Smooth muscle cell (in vitro differentiated cells): ENCODE measurements around the gene TMUB1. TPM values are rescaled to one million over a fixed set of nuclear protein-coding genes. Genes with fewer than 3 reads are reported as not detected.

Source experiments
- DNase-seq: peaks from one replicate; lab custom pipeline; 2025; ENCODE audit not compliant: unreplicated experiment; lab: John Stamatoyannopoulos, UW
- H2AFZ ChIP-seq: fragments of 200-600 bp; sonication (generic); 2 replicates; pipeline ENCODE4 v1.6.0; 2016; ENCODE audit warnings: antibody characterized with exemption, low read depth, mild to moderate bottlenecking
- H3F3A ChIP-seq: fragments of 200-600 bp; sonication (generic); 2 replicates; pipeline ENCODE4 v1.6.0; 2017; ENCODE audit warnings: antibody characterized with exemption, low read depth
- H3K27ac ChIP-seq: fragments of 200-600 bp; sonication (generic); 2 replicates; pipeline ENCODE4 v1.5.1; 2016; ENCODE audit warnings: low read depth, mild to moderate bottlenecking
- H3K27me3 ChIP-seq: fragments of 200-600 bp; sonication (generic); 2 replicates; pipeline ENCODE4 v1.6.1; 2016; ENCODE audit warnings: low read depth, mild to moderate bottlenecking
- H3K36me3 ChIP-seq: fragments of 200-600 bp; sonication (generic); 2 replicates; pipeline ENCODE4 v1.5.1; 2016; ENCODE audit warnings: low read depth
- H3K4me1 ChIP-seq: fragments of 200-600 bp; sonication (generic); 2 replicates; pipeline ENCODE4 v1.5.1; 2016; ENCODE audit warnings: low read depth
- H3K4me2 ChIP-seq: fragments of 200-600 bp; sonication (generic); 2 replicates; pipeline ENCODE4 v1.6.0; 2016; ENCODE audit warnings: mild to moderate bottlenecking
- H3K4me3 ChIP-seq: fragments of 200-600 bp; sonication (generic); 2 replicates; pipeline ENCODE4 v1.5.1; 2016; ENCODE audit warnings: mild to moderate bottlenecking
- H3K79me2 ChIP-seq: fragments of 200-600 bp; sonication (generic); 2 replicates; pipeline ENCODE4 v1.6.0; 2016; ENCODE audit warnings: low read depth, mild to moderate bottlenecking
- H3K9ac ChIP-seq: fragments of 200-600 bp; sonication (generic); 2 replicates; pipeline ENCODE4 v1.6.0; 2016; ENCODE audit warnings: low read depth
- H3K9me3 ChIP-seq: fragments of 200-600 bp; sonication (generic); replicated peaks from 2 replicates; pipeline ENCODE4 v1.5.1; 2016; ENCODE audit warnings: low read depth
- H4K20me1 ChIP-seq: fragments of 200-600 bp; sonication (generic); 2 replicates; pipeline ENCODE4 v1.6.0; 2016; ENCODE audit warnings: low read depth
- WGBS: methylation state at CpG from one replicate; pipeline ENCODE4 v1.1.7; 2016; ENCODE audit warnings: low lambda C conversion rate; 5-methylcytosine and 5-hydroxymethylcytosine counted together
- polyA plus RNA-seq: library from polyadenylated mRNA; unstranded; fragments of >200 nt; fragmentation: Nextera tagmentation; extraction: Ambion mirVana; gene quantifications from 2 replicates; pipeline ENCODE4 v1.2.1, GENCODE V29; 2016
- total RNA-seq: library from RNA; depleted of rRNA; stranded (reverse); fragments of >200 nt; gene quantifications from 2 replicates; pipeline ENCODE4 v1.2.3, GENCODE V29; 2014
- TF ChIP-seq, protein P1 (sequence below): fragments of 200-600 bp; sonication (generic); IDR thresholded peaks from 2 replicates; pipeline ENCODE4 v1.5.1; 2017; ENCODE audit warnings: borderline replicate concordance, mild to moderate bottlenecking, antibody characterized with exemption; ENCODE audit not compliant: insufficient read depth, poor library complexity, severe bottlenecking

TMUB1 gene
- total and polyA plus RNA-seq, 2 experiments from 2014 or later, result 35.9 to 69.8 TPM

DNA sequence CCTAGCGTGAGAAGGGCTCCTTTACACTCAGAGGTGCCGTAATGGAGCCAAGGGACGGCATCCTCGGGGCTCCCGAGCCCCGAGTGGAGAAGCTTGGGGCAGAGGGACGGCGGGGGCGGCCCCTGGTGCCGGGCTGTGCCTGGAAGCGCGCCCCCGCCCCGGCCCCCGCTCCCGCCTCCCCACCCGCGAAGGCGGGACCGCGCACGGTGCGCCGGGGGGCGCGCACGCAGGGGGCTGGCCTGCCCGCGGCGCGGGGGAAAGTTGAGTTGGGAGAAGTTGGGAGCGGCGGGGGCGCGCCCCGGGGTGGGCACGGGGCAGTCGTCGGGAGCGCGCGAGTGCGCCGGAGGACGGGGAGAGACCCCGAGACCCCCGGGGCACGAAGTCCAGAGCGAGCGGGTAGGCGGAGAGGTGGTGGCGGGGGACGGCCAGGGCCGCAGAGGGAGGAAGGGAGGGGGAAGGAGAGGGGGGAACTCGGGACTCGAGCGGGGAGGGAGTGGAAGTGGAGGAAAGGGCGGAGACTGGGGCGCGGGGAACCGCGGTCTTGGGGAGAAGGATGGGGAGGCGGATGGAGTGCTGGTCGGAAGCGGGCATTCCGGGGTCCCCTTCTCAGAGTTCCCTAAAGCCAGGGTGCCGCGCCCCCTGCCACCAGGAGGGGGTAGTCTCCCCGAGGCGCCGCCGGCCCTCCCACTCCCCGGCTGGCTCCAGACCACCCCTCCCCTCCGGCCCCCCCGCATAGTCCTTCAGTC lies 23.8 kb downstream of the TMUB1 start, which contains the start of gene SLC4A2:
TSS of gene SLC4A2 (plus strand) at position 223 of the 746 bp plus-strand sequence. CDS start 2,399 bp downstream, outside the sequence.
- peak within 1 kb of the TSS; percentile 80 for H2AFZ ChIP-seq
- H3K27me3 ChIP-seq, result no peaks in the 10 kb centered on the region
- H3K9ac ChIP-seq, result peak within 1 kb of the TSS; percentile 72
- TF ChIP-seq, protein P1, sequence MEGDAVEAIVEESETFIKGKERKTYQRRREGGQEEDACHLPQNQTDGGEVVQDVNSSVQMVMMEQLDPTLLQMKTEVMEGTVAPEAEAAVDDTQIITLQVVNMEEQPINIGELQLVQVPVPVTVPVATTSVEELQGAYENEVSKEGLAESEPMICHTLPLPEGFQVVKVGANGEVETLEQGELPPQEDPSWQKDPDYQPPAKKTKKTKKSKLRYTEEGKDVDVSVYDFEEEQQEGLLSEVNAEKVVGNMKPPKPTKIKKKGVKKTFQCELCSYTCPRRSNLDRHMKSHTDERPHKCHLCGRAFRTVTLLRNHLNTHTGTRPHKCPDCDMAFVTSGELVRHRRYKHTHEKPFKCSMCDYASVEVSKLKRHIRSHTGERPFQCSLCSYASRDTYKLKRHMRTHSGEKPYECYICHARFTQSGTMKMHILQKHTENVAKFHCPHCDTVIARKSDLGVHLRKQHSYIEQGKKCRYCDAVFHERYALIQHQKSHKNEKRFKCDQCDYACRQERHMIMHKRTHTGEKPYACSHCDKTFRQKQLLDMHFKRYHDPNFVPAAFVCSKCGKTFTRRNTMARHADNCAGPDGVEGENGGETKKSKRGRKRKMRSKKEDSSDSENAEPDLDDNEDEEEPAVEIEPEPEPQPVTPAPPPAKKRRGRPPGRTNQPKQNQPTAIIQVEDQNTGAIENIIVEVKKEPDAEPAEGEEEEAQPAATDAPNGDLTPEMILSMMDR, result peak; percentile 55
- no peaks in the 10 kb centered on the region for H3K9me3 ChIP-seq
- H3K27ac ChIP-seq, result peak within 1 kb of the TSS; percentile 95
- 2% methylated on average over 25 of the region's 75 CpGs for WGBS
- H3K36me3 ChIP-seq, result no peaks in the 10 kb centered on the region
- peak within 1 kb of the TSS; percentile 74 for H3K4me3 ChIP-seq
- peaks cover 21% of the 10 kb centered on the region for H3K79me2 ChIP-seq
- peak within 1 kb of the TSS; percentile 94 for H3K4me2 ChIP-seq
- peaks cover 10% of the 10 kb centered on the region for H3F3A ChIP-seq
- peaks cover 36% of the 10 kb centered on the region for H3K4me1 ChIP-seq
- DNase-seq, result peak; percentile 72
- H4K20me1 ChIP-seq, result peaks cover 43% of the 10 kb centered on the region

DNA sequence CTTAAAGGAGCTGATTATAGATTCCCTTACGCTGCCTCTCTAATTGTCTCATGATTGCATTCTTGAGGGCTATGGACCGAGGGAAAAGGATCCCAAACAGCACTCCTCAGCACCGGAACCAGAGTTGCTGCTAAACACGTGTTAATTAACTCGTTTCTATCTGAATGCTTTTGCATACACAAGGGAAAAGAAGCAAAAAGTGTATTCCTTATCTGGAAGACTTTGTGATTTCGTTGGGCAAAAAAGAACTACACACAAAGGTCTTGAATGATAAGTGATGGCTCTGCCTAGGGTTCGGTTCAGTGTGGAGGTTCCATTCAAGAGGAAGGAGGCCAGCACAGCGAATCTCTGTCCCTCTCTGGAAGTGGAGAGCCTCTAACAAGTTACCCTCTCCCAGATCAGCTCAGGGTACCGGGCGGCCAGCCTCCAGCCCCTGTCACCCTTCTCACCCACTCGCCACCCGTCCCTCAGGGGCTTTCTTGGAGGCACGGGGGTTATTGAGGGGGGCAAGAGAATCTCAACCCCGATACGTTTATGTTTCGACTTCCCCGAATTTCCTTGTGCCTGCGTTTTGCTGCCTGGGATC lies 24.4 kb downstream of the TMUB1 start:
- H3K79me2 ChIP-seq, result peaks cover 18% of the 10 kb centered on the region
- H3K9me3 ChIP-seq, result no peaks in the 10 kb centered on the region
- H3K27ac ChIP-seq, result peak overlapping the region; percentile 95
- 8% methylated on average over 18 of the region's 18 CpGs for WGBS
- DNase-seq, result no peak
- H3K4me3 ChIP-seq, result peak overlapping the region; percentile 74
- no peaks in the 10 kb centered on the region for H3K36me3 ChIP-seq
- peak overlapping the region; percentile 94 for H3K4me2 ChIP-seq
- TF ChIP-seq, protein P1, result no peak
- peak overlapping the region; percentile 72 for H3K9ac ChIP-seq
- no peak overlapping the region for H2AFZ ChIP-seq
- peaks cover 10% of the 10 kb centered on the region for H3F3A ChIP-seq
- no peaks in the 10 kb centered on the region for H3K27me3 ChIP-seq
- peaks cover 36% of the 10 kb centered on the region for H3K4me1 ChIP-seq
- peaks cover 36% of the 10 kb centered on the region for H4K20me1 ChIP-seq

DNA sequence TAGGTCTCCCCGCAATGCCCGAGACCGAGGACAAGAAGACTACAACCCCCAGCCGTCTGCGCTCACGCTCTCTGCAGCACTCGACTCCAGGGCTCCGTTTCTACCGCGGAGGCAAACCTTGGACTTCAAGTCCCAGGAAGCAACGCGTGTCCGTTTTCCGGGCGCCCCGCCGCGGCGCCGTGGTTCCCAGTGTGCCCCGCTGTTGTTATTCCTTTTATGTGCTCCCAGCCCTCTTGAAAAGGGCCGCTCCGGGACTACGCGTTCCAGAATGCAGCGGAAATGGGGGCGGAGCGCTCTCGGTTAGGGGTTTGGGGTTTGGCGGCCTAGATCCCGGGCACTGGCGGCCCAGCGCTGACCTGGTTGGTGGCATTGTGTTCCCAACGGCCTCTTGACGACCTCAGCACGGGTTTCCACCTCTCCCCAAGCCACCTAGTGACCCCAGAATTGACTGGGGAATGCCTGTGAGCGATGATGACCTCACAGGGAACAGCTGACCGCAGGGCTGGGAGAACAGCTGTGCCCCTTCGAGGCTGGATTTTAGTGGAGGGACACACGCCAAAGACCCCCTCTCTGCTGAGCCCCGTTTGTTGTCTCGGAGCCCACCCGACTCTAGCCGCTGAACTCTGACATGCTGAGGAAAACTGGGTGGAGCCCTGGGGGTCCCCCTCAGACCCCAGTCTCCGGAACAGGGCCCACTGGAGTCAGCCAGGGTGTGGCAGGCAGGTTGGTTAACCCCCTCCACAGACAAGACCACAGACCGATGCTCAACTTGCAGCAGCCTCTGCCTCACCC lies 25.1 kb downstream of the TMUB1 start:
- TF ChIP-seq, protein P1, result no peak
- H4K20me1 ChIP-seq, result peaks cover 30% of the 10 kb centered on the region
- peak overlapping the region; percentile 74 for H3K4me3 ChIP-seq
- H3K9ac ChIP-seq, result peak overlapping the region; percentile 72
- H3K9me3 ChIP-seq, result no peaks in the 10 kb centered on the region
- peak; percentile 86 for DNase-seq
- peaks cover 36% of the 10 kb centered on the region for H3K4me1 ChIP-seq
- H2AFZ ChIP-seq, result peak overlapping the region; percentile 71
- peaks cover 10% of the 10 kb centered on the region for H3F3A ChIP-seq
- peaks cover 13% of the 10 kb centered on the region for H3K79me2 ChIP-seq
- H3K36me3 ChIP-seq, result no peaks in the 10 kb centered on the region
- no peaks in the 10 kb centered on the region for H3K27me3 ChIP-seq
- H3K27ac ChIP-seq, result peak overlapping the region; percentile 95
- peak overlapping the region; percentile 94 for H3K4me2 ChIP-seq
- 4% methylated on average over 44 of the region's 46 CpGs for WGBS
